NT2/D1 (cell line): Measurements from ENCODE around the gene RPGRIP1L.

Experiments
- DNase-seq: peaks from one replicate; pipeline ENCODE4 v3.0.0-alpha.2; 2011; ENCODE audit warnings: low read depth, low spot score
- H3K27me3 ChIP-seq: 2 replicates; pipeline ENCODE4 v1.6.0; 2011; ENCODE audit warnings: mild to moderate bottlenecking; ENCODE audit not compliant: insufficient read length, insufficient read depth
- H3K36me3 ChIP-seq: 2 replicates; pipeline ENCODE4 v1.6.1; 2011; ENCODE audit warnings: mild to moderate bottlenecking, low read length, mixed read lengths; ENCODE audit not compliant: insufficient read depth, insufficient read length
- H3K4me1 ChIP-seq: 2 replicates; pipeline ENCODE4 v1.5.1; 2011; ENCODE audit not compliant: insufficient read depth, insufficient read length
- H3K4me3 ChIP-seq: 2 replicates; pipeline ENCODE4 v1.5.1; 2011; ENCODE audit warnings: low read depth; ENCODE audit not compliant: insufficient read length
- H3K9ac ChIP-seq: 2 replicates; pipeline ENCODE4 v1.6.0; 2011; ENCODE audit warnings: low read depth; ENCODE audit not compliant: insufficient read length
- H3K9me3 ChIP-seq: 2 replicates; pipeline ENCODE4 v1.5.1; 2011; ENCODE audit warnings: mild to moderate bottlenecking, low read length; ENCODE audit not compliant: insufficient read depth
- SUZ12 ChIP-seq: IDR thresholded peaks from 2 replicates; pipeline ENCODE4 v1.6.1; 2011; ENCODE audit not compliant: insufficient read length, insufficient read depth; ENCODE audit errors: extremely low read depth
- YY1 ChIP-seq: IDR thresholded peaks from 2 replicates; pipeline ENCODE4 v1.6.1; 2011; ENCODE audit not compliant: insufficient read length, insufficient read depth
- ZNF274 ChIP-seq: IDR thresholded peaks from 2 replicates; pipeline ENCODE4 v1.6.1; 2011; ENCODE audit warnings: mild to moderate bottlenecking, low read depth, low read length

Gene RPGRIP1L

DNA sequence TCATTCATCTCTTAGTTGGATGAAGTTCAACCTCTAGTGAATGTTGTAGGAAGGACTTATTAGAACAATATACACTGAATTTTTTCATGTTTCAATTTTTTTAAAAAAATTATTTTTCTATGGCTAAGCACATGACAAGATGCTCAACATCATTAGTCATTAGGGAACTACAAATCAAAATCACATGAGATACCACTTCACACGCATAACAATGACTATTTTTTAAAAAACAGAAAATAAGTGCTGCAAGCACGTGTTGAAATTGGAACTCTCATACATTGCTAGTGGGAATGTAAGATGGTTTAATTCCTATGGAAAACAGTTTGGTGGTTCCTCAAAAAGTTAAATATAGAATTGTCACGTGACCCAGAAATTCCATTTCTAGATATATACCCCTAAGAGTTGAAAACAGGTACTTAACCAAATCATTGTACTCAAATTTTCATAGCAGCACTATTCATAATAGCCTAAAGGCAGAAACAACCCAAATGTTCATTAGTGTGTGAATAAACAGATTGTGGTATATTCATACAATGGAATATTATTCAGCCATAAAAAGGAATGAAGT, 115.5 kb downstream of the RPGRIP1L start:
- Histone ChIP-seq H3K4me3 (no peak overlapping the region), H3K9ac (no peak overlapping the region), H3K36me3 (no peaks in the 10 kb centered on the region), H3K4me1 (no peaks in the 10 kb centered on the region), H3K9me3 (0 out of 2 replicates have a peak, but pooled peaks cover 4% of the 10 kb centered on the region), H3K27me3 (no peaks in the 10 kb centered on the region)
- no peak for DNase-seq
- no peak for TF ChIP-seq YY1
- no peak for TF ChIP-seq SUZ12
- no peak for TF ChIP-seq ZNF274

DNA sequence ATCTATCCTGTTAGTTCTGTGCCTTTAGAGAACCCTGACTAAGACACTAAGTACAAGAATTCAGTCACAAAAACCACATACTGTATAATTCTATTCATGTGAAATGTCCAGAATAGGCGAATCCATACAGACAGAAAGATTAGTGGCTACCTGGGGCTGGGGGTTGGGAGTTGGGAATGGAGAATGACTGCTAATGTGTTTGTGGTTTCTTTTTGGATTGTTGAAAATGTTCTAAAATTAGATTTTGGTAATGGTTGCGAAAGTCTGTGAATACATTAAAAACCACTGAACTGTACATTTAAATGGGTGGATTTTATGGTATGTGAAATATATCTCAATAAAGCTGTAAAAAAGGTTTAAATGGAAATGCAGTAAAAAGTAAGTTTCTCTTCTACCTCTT, 120.3 kb downstream of the RPGRIP1L start:
- no peaks in the 10 kb centered on the region for H3K27me3 ChIP-seq
- H3K4me1 ChIP-seq: no peaks in the 10 kb centered on the region
- no peak overlapping the region for H3K4me3 ChIP-seq
- no peak overlapping the region for H3K9ac ChIP-seq
- H3K36me3 ChIP-seq: no peaks in the 10 kb centered on the region
- no peak for TF ChIP-seq YY1
- TF ChIP-seq SUZ12: no peak
- no peak for TF ChIP-seq ZNF274
- DNase-seq: no peak
- H3K9me3 ChIP-seq: no peaks in the 10 kb centered on the region

DNA sequence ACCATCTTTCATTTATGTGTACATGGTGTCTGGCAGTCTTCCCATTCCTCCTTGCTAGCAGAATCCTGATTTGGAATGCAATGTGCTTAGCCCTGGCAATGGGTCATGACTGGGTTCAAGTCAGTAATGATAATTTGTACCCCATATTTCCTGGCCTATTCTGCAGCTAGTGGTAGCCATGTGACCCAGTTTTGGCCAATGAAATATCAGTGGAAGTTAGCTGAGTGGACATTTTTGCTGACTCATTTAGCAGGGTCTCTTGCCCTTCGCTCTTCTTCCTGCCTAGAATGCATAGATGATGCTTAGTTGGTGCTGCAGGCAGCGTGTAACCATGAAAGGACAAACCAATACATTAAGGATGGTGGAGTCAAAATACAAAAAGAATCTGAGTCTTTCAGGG, 121.9 kb downstream of the RPGRIP1L start:
- no peaks in the 10 kb centered on the region for H3K36me3 ChIP-seq

DNA sequence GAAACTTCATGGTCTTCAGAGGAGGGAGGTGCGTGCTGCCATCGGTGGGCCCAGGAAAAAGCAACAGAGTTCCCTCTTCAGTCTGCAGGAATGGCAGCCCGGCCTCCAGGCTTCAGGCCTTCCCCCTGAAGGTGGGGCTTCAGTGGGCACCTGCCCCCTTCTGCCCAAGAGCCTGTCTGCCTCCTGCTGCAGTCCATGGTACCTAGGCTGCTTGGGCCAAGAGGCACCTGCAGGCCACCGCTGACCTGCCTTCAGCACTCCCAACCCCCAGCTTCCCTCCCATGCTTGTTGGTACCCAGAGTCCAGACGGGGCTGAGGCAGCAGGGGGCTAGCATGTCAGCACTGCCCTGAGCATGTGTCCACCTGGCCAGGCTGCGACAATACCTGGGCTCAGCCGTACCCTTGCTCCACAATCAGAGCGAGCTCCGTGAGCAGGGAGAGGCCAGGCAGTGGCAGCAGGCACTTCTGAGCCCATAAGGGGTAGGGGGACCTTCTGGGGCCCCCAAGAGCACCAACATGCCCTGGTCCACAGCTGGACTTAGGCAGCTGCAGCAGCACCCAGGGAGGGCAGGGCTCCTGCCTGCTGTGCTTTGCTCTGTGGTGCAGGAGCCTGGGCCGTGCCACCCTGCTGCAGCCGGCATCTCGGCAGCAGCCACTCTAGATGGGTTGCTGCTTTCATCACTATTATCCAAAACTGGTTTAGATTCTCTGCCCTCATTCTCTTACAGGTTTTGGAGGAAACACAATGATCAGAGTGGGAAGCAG, 123.4 kb downstream of the RPGRIP1L start:
- Histone ChIP-seq H3K27me3 (no peaks in the 10 kb centered on the region), H3K4me3 (no peak overlapping the region), H3K36me3 (no peaks in the 10 kb centered on the region), H3K9me3 (no peaks in the 10 kb centered on the region), H3K9ac (no peak overlapping the region), H3K4me1 (no peaks in the 10 kb centered on the region)
- DNase-seq: no peak
- TF ChIP-seq YY1: no peak
- no peak for TF ChIP-seq ZNF274
- TF ChIP-seq SUZ12: no peak

More for the DNA sequence above, 121.9 kb downstream of the RPGRIP1L start:
- no peak overlapping the region for H3K9ac ChIP-seq
- H3K27me3 ChIP-seq: no peaks in the 10 kb centered on the region
- no peaks in the 10 kb centered on the region for H3K9me3 ChIP-seq
- no peak overlapping the region for H3K4me3 ChIP-seq
- no peaks in the 10 kb centered on the region for H3K4me1 ChIP-seq
- TF ChIP-seq SUZ12 (no peak), ZNF274 (no peak), YY1 (no peak)
- no peak for DNase-seq

DNA sequence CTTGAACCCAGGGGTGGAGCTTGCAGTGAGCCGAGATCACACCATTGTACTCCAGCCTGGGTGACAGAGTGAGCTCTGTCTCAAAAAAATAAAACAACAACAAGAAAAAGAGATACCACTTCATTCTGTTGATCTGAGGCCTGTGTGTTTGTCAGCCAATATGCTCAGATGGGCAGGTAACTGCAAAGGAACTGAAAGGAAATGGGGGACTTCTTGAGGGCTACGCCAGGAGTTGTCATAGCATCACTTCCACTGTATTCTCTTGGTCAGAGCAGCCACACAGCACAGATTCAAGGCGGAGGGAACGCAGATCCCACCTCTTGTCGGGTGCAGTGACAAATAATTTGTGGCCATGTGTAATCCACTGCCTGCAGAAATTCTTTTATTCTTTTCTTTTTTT, 126.8 kb downstream of the RPGRIP1L start:
- no peaks in the 10 kb centered on the region for H3K27me3 ChIP-seq
- H3K36me3 ChIP-seq: no peaks in the 10 kb centered on the region
- DNase-seq: no peak
- H3K9me3 ChIP-seq: peaks cover 6% of the 10 kb centered on the region; the same call in 1 of the 2 replicates
- H3K4me1 ChIP-seq: no peaks in the 10 kb centered on the region
- no peak overlapping the region for H3K4me3 ChIP-seq
- TF ChIP-seq YY1: no peak
- no peak for TF ChIP-seq ZNF274
- no peak for TF ChIP-seq SUZ12
- H3K9ac ChIP-seq: no peak overlapping the region

DNA sequence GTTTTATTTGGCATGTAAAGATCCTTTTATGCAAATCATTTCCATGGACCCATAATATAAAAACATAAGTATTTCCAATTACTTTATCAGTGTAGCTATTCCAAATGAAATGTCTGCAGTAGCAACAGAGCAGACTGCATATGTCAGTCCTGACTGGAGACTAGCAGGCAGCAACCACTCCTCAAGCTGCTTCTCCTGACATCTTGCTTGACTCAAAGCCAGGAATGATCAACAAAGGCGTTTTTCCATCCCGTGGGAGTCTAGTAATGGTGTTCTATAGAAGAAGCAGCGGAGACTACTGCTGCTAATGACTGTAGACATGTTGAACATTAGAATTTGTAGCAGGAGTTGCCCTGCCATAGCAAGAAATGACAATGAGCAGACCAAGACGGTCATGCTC, 127.4 kb downstream of the RPGRIP1L start:
- Histone ChIP-seq H3K27me3 (no peaks in the 10 kb centered on the region), H3K4me3 (no peak overlapping the region), H3K9ac (no peak overlapping the region), H3K4me1 (no peaks in the 10 kb centered on the region), H3K36me3 (no peaks in the 10 kb centered on the region), H3K9me3 (peaks cover 13% of the 10 kb centered on the region)
- TF ChIP-seq SUZ12 (no peak), ZNF274 (no peak), YY1 (no peak)
- no peak for DNase-seq

DNA sequence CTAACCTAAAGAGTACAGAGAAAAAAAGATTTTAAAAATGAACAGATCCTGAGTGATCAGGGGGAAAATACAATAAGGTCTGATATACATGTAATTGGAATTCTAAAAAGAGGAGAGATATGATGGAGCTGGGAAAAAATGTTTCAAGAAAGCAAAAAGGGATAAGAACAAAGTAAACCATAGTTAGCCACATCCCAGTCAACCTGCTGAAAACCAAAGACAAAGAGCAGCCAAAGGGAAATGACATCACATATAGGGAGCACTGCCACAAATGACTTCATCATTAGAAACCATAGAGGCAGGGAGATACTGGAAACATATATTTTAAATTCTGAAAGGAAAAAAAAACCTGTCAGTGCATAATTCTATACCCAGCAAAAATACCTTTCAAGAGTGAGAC, 131.9 kb downstream of the RPGRIP1L start:
- no peak overlapping the region for H3K9ac ChIP-seq
- no peak for DNase-seq
- H3K9me3 ChIP-seq: peaks cover 21% of the 10 kb centered on the region
- no peaks in the 10 kb centered on the region for H3K27me3 ChIP-seq
- no peak overlapping the region for H3K4me3 ChIP-seq
- H3K4me1 ChIP-seq: no peaks in the 10 kb centered on the region
- TF ChIP-seq ZNF274 (no peak), YY1 (no peak), SUZ12 (no peak)
- H3K36me3 ChIP-seq: no peaks in the 10 kb centered on the region
